HG02852 (cell line): ENCODE data around the gene KCNG1.

Source experiments
- ATAC-seq: cut with Tn5 transposase; IDR thresholded peaks from one replicate; pipeline ENCODE4 v1.9.1; 2021; ENCODE audit warnings: mild to moderate bottlenecking, moderate library complexity; ENCODE audit not compliant: unreplicated experiment

KCNG1 gene

DNA sequence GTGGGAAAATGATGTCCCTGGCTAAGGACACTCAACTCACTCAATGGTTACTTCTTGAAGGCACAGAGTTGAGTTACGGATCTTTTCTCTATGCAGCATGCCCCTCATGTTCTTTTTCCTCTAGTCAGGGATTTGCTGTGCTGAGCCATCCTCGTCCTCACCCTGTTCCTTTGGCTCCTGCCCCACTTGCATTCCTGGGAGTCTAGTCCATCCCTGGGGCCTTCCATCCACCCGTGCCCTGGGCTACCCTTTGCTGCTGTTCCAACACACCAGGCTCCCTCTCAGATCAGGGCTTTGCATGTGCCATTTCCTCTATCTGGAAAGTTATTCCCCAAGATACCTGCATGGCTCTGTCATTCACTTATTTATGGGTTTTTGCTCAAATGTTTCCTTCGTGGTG is 13.3 kb upstream of the KCNG1 start:
- ATAC-seq = no peak

DNA sequence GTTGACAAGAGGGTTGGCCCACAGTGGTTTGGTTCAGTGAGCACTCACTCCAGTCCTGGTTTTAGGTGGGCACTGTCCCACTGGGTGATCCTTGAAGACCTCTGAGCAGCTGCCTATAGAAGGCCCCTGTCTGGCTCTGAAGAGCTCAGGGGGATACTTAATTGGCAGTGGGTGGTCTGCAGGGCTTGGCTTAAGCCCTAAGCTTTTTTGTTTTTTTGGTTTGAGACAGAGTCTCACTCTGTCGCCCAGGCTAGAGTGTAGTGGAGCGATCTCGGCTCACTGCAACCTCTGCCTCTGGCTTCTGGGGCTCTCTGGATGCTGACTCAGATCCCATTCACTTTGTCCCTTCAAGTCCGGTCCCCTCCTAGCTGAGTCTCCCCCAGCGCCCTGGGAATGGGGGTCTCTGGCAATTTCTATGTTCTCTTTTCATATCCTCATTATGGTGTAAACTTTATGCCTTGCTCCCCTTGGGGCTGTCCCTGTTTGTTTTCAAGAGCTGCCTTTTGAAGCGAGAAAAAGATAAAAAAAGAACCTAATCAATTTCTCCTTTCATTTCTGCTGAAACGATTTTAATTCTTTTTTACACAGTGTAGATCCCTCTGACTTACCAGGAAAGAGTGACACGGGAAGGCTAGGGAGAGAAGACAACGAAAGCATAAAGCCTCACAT is 12.2 kb upstream of the KCNG1 start:
- ATAC-seq = no peak

DNA sequence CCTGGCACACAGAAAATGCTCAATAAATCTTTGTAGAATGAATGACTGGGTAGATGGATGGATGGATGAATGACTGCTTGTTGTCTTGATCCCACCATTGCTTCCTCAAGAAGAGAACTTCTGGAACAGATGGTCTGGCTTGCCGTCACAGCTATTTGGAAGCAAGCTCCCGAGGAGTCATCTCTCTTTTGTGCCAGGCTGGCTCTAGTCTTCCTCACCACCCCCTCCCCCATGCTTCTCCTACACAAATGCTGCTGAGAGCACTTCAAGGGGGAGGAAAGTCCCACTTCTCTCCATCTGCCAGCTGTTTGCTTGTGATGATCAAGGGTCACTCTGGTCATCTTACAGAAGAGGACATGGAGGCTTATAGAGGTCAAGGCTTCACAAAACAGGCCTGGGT is 11.6 kb upstream of the KCNG1 start:
- ATAC-seq = no peak

DNA sequence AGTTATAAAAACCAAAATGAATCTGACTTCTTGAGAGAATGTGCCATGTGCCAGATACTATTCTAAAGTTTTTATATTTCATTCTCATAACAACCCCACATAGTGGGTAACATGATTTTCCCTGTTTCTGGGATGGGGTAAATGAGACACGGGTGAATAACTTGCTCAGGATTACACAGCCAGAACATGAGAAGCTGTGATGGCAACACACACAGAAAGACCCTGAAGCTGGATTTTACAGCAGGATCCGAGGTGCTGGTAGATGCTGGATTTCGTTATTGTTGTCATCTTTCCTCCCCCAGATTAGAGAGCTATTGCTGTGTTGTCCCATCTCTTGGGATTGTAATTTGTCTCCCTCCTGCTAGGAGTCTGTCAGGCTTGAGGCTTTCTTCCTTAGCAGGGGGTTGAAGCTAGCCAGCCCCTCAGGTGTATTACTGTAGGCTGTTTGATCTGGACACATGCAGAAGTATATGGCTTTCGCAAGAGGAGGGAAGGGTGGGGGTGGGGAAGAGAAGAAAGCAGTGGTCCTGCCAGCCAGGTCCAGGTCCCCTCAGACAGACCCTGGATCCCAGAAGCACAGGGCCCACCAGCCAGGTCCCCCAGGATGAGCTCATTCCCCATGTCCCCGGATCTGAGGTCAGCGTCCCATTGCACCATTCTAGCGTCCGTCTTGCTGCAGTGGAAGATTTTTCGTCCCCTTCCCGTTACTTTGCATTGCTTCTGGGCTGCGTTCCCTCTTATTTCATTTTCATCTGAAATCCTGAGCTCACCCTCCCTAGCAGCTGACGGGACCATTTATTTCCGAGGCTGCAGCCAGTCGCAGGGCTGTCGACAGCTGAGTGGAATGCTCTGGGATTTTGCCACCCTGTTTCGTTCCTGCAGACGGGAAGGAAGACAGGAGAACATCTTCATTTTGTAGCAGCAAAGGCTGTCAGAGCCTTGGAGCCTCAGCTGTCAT is 7.3 kb upstream of the KCNG1 start:
- no peak for ATAC-seq

DNA sequence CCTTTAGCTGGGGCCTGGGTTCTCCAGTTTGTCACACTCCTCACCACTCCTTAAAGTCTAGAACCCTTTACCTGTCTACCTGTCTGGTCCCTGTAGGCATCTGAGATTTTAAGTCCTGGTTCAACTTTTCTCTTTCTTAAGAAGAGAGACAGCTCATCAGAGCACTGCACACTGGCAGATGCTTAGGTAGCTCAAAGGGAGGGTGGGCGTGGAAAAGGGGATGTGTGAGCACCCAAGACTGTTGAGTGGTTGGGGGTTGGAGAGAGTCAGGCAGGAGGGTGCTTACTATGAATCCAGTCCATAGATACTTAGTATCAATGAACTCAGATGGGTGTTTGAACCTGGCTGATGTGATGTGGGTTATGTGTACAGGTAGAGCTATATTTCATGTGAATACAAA is 6.6 kb upstream of the KCNG1 start:
- ATAC-seq = no peak

DNA sequence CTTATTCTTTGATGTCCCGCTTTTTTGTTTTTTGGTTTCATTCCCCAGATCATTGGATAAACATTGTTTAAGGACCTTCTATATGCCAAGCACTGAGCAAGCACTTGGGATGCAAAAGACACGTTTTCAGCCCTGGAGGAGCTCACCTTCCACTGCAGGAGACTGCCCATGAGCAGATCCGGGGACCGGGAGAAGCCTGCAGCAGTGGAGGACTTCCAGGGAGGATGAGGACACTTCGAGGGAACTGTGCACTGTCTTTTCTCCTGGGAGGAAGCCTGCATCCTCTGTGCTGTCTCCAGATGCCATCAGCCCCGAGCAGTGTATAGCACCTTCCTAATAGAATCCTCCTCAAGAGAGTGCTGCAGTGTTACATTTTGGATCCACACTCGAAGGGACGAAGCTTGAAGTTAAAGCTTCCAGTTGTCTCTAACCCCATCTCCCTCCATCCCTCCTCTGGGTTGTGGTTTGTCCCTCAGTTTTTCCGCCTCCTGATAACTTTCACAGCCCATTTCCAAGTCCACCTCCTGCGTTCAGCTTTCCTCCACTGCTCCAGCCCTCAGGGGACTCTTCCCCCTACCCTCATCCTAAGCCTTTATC is 5.8 kb upstream of the KCNG1 start:
- no peak for ATAC-seq

DNA sequence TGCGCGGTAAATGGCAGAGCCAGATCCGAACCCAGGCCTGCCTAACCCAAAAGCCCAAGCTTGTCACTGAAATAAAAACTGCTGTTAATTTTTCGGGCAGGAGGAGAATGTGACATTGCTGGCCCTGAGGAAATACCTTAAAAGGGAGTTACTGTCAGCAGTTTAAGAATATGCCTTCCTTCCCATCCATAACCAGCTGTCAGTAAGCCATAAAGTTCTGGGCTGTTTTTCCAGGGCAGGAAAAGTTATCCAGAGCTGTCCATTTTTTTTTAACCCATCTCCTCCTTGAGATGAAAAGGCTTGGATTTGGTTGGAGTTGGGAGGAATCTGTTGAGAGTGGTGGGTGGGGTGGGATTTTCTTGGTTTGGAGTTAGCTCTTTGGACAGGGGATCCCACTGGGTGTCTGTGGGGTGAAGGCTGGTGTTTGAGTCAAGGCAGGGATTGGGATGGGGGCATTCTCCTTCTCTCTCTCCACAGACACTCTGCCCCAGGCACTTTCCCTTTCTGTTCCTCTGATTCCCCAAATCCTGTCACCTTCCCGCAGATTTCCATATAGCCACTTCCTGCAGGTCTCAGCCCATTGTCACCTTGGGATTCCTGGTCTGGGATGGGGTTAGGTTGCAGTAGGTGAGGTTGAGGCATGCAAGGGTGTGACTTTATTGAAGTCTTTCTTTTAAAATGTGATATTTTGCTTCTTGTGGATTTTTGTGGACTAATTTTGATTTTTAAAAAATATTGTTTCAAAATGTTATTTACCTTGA is 4.3 kb upstream of the KCNG1 start:
- no peak for ATAC-seq

DNA sequence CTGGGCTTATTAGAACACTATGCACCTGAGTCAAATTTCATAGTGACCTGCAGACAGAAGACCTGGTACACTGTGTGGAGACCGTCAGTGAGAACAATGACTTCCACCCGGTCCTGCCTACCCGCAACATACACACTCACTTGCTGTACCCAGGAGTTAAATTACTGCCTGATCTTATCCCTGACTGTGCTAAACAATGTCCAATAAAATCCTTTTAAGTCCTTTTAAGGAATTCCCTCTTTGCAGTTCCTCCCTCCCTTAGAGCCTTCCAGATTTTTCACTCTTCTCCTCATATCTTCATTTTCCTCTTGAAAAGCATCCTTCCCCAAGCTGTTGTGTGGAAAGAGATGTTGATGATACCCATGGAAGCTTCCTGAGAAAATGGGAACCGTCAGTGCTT is 3.4 kb upstream of the KCNG1 start:
- no peak for ATAC-seq

DNA sequence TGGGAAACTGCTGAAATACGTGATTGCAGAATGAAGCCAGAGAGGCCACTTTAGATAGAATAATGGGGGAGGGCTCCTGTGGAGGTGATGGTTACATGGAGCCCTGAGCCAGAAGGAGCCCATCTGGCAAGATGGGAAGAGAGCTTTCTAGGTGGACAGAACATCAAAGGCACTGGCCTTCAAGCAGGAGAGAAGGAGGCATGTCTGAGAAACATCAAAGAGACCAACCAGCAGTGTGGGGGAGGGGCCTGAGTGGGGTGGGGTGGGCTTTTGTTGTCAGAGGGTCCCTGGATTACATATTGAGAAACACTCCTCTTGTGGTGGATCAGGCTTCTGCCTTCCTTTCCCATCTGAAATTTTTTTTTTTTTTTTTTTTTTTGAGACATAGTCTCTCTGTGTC is 1.9 kb upstream of the KCNG1 start:
- no peak for ATAC-seq

DNA sequence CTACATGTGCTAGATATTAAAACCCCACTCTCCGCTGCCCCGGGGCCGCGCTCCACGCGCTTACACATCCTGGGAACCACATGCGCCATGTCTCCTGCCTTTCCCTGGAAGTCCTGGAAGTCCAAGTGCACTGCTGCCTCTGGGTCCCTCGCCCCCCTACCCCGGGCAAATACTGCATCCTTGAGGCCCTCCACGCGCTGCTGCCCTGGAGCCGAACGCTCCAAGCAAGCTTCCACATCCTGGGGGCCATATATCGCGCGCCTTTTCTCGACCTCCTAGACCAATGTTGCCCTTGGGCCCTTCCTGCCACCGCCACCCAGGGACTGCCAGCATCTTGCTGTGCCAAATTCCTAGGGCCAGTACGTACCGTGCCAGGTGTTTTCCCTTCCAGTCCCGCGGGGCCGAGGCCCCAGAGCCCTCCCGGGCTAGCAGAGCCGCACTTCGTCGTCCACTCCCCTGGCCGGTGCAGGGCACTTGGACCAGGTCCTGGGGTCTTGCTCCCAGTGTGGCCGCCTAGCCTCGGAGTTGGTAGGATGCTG is 779 bp upstream of the KCNG1 start:
- no peak for ATAC-seq

DNA sequence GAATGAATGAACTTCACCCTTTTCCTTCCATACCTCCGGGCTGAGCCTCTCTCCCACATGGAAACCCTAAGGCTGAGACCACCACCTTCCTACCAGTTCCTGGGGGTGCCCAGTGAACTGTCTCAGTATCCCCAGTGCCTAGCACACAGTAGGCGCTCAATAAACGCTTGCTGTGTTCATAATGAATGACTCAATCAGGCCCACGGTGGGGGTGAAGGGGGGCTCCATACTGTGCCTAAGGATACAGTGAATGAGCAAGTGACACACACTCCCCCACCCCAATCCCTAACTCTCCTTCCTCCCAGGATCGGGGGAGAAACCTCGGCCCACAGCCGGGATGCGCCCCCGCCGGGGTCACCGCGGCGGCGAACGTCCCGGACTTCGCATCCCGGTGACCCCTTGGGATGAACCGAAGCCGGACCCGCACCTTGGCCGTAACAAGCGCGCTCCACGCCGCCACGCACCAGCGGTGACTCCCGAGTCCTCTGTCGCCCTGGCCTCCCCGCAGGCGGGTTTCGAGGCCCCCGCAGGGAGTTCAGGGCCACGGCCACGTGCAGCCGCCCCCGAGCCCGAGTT is 592 bp downstream of the KCNG1 start:
- ATAC-seq = no peak

DNA sequence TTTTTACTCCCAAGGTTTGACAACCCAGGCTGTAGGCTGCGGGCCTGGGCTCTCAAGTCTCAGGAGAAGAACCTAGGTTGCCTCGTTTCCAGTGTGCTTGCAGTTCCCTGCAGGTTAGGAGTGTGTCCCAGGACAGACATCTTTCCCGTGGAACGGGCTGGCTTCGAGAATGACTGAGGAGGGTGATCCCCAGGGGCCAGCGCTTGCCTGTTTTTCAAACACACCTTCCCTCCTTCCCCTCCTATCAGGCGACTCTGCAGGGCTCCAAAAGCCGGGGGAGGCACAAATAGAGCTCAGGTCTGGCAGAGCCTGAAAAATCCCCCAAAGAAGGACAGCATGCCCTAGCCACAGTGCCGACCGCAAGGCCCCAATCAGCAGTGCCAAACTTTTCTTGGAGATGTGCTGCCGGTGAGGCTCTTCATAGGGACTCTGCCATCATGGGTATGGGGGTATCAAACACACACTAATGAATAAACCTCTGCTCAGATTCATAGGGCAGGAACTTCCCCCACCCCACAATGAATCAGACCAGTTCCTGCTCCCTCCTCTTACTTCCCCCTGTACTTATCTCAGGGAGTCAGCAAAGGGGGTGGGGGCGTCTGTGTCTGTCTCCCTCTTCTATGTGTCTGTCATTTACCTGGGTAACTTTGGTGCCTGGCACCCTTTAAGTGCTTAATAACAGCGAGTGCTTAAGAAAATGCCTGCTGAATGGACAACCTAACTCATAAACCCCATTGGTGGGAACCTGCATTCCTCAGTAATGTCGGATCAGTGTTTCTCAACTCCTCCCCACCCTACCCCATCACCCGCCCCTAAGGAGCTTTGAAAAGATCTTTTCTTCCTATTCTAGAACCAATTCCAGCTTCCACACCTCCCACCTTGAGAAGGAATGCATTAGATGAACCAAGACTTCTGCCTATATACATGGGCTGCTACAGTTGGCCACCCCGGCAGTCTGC is 1.6 kb downstream of the KCNG1 start:
- no peak for ATAC-seq

DNA sequence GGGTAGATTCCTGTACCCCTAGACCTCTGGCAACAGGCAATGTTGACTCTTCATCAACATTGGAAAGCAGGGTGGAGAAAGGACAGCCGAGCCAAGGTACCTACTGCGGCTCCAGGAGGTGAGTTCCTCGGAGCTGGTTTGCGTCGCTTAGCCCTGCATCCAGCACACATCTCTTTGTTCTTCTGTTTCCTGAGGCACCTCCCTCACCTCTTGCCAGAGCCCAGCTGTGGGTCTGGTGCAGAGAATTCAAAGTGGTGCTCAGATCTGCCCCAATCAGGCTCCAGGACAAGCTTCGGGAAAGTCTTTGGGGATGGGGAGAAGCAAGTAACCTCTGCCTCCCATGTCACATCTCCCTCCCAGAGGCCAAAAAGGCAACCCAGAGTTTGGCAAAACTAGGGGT is 2.2 kb downstream of the KCNG1 start:
- ATAC-seq = no peak

DNA sequence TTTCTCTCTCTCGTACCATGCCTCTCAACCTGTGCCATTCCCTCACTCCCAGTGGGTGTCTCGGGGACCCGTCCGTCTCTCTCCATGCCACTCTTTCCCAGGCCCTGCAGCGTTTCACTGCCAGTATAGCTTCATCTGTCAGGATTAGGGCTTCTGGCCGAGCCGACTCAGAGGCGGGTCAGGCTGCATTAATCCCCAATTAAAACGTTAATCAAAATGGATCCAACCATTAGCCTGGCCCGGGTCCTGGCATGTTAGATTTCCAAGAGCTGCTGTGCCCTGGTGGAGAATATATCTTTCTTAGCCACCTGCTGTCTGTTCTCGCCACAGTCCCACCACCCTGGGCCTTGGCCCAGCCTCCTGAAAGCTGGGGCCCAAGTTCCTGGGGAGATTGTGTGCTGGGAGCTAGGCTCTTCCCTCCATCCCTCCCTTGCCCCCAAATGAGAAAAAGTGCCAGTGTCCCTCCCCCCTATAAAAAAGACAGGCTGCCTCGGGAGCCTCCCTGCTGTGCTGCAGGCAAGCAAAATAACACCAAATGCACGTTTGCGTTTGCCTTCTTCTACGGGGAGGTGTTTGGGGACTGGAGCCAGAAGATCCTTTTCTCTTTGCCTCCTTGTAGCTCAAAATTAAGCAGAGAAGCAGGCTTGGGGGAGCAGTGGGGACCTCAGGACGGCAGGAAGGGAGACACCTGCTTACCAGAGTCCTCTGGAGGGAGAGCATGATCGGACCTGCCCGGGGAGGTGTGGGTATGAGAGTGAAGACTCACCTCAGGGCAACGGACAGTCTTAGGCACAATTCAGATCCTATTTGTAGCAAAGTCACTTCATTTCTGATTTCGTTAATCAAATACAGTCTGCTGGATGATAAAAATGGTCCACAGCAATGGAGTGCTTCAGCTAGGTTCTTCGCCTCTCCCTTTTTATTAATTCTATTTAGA is 3.0 kb downstream of the KCNG1 start:
- no peak for ATAC-seq

DNA sequence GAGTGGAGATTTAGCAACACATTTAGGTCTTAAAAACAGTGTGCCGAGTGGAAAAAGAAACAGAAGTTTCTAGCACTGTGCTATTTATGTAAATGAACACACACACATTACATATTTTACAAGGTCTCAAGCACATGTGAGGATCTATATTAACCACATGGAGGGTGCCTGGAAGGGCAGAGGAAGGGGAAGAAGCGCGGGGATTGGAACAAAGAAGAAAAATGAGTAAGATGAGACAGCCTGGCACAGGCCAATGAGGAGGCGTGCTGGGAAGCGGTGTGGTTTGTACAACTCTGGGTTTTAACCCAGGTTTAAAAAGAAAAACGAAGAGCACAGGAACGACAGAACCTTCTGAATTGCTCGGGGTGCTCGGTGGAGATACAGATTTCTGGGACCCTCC is 5.7 kb downstream of the KCNG1 start:
- ATAC-seq = no peak

DNA sequence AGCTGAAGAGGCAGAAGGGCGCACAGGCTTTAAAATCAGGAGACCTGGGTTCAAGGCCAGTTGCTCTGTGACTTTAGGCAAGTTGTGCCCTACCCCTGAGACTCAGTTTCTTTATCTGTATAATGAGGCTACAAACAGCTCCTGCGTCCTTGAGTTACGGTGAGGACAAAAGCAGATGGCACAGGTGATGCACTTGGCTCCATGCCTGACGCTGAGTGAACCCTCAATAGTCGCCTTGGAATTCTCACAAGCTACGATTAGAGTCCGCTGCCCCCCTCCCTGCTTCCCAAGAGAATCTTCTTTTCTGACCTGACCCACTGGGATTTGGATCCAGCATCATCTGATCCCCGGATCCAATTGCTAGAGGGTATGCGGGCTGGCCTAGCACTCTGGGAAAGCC is 6.4 kb downstream of the KCNG1 start:
- no peak for ATAC-seq

DNA sequence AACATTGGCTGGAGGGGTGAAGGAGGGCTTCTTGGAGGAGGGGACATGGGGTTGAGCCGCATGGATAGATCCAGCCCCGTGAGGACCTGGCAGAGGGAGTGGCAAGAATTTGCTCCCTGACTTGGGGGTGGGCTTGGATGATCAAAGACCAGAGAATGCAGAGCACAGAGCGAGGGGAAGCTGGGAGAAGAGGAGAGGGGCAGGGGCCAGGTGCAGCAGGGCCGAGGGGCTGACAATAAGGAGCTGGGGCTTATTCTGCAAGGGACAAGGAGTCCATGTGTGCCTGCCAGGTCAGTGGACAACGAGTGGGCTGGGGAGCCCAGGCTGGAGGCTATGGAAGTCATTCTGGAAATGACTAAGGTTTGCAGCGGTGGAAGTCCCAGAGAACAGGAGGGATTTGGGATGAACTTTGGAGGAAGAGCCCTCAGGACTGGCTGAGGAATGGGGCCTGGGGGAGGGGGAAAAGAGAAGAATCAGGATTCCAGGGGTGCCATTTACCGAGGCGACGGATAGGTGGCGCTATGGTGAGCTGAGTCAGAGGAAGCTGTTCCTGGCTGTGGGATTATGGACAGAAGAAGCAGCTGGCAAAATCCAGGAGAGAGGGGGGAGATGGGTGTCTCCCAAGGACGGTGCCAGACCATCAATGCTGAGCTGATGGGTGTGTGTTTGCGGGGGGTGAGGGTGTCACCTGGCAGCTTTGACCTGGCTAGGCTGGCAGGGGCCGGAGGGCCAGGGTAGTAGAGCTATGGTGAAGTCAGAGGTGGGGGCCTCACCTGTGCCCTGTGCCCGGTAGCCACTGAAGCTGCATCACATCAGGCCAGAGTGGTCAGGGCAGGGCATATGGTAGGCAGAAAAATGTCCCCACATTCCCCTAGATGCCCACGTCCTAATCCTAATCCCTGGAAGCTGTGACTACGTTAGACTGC is 7.8 kb downstream of the KCNG1 start:
- no peak for ATAC-seq
